Upper lobe of left lung (tissue), 6 donors: ENCODE results near the gene TAP2. TPM values are rescaled to one million over a fixed set of nuclear protein-coding genes. Genes with fewer than 3 reads are reported as not detected.

ENCODE experiments used
- ATAC-seq, 2 donors: fragments of 200-7000 bp; cut with Tn5 transposase; one replicate each; pipeline ENCODE4 v1.9.1; 2022; ENCODE audit warnings: mild to moderate bottlenecking in 2 of 2, moderate library complexity in 2 of 2; ENCODE audit not compliant: low FRiP score in 2 of 2
- DNase-seq, 2 donors: peaks; one replicate each; pipeline ENCODE4 v3.0.0-alpha.2; 2019 to 2020
- H3K27ac ChIP-seq, 4 donors: fragments of 200-600 bp; sonication (generic); one replicate each; pipeline ENCODE4 v1.5.1; 2016 to 2019
- H3K27me3 ChIP-seq, 4 donors: fragments of 200-600 bp; sonication (generic); one replicate each; pipeline ENCODE4 v1.5.1; 2017 to 2019
- H3K36me3 ChIP-seq, 4 donors: fragments of 200-600 bp; sonication (generic); one replicate each; pipeline ENCODE4 v1.5.1; 2016 to 2019
- H3K4me1 ChIP-seq, 4 donors: fragments of 200-600 bp; sonication (generic); one replicate each; pipeline ENCODE4 v1.5.1; 2018 to 2019
- H3K4me3 ChIP-seq, 4 donors: fragments of 200-600 bp; sonication (generic); one replicate each; pipeline ENCODE4 v1.5.1; 2017 to 2019; ENCODE audit warnings: mild to moderate bottlenecking in 2 of 4, moderate library complexity in 1 of 4
- H3K9me3 ChIP-seq, 4 donors: fragments of 200-600 bp; sonication (generic); one replicate each; pipeline ENCODE4 v1.5.1; 2018 to 2019
- CTCF ChIP-seq, 6 experiments: fragments of 450-650 bp in 4 of 6; fragments of 200-600 bp in 2 of 6; sonication (generic) in 2 of 6; IDR thresholded peaks; one replicate each; pipeline ENCODE4 v1.5.1; 2016 to 2019; ENCODE audit warnings: antibody characterized with exemption in 6 of 6
- EP300 ChIP-seq, 4 donors: sonication (generic); formaldehyde crosslinking; IDR thresholded peaks; one replicate each; pipeline ENCODE4 v1.5.1; 2017; ENCODE audit warnings: antibody characterized with exemption in 4 of 4, control low read depth in 2 of 4
- POLR2A ChIP-seq, 4 donors: fragments of 450-650 bp; IDR thresholded peaks; one replicate each; pipeline ENCODE4 v1.5.1; 2016 to 2017; ENCODE audit warnings: antibody characterized with exemption in 4 of 4, mild to moderate bottlenecking in 2 of 4
- POLR2AphosphoS5 ChIP-seq, 2 donors: sonication (generic); formaldehyde crosslinking; IDR thresholded peaks; one replicate each; pipeline ENCODE4 v1.5.1; 2017; ENCODE audit warnings: antibody characterized with exemption in 2 of 2
- WGBS, 2 donors: methylation state at CpG; one replicate each; pipeline ENCODE4 v1.1.5; 2017 to 2018; 5-methylcytosine and 5-hydroxymethylcytosine counted together
- total RNA-seq, 6 donors: library from RNA; depleted of rRNA in 4 of 6; stranded (reverse); fragments of >200 nt in 4 of 6; gene quantifications; one replicate each; pipeline versions ENCODE4 v1.1.0 to v1.2.1, GENCODE V29; 2016 to 2021
- donor health status: DM: no; HTN: no; CAD: no; lungs with moderate emphysema.
- donor health status: DM: no; HTN: yes; CAD: no; lungs with severe emphysema.

Gene TAP2
- total RNA-seq, 6 donors from 2014 or later: 17.6 to 266 (median 62.1) TPM

- peak overlapping the region; percentile 62 to 90 (median 74) for H3K4me3 ChIP-seq
- H3K9me3 ChIP-seq: no peaks in the 10 kb centered on the region
- no peaks in the 10 kb centered on the region for H3K27me3 ChIP-seq
- ATAC-seq (peak in 1 of 2 donors; percentile 19), DNase-seq (peak in 1 of 2 donors; percentile 62)
- TF ChIP-seq POLR2A (IDR thresholded peaks at IDR 0.05) (no peak), POLR2AphosphoS5 (IDR thresholded peaks at IDR 0.05) (peak in 1 of 2 donors; percentile 21)
- H3K27ac ChIP-seq: peak overlapping the region; percentile 98
- 38 to 46% methylated on average over 20 to 23 of the region's 23 CpGs for WGBS, 2 donors
- H3K4me1 ChIP-seq: peaks cover 31 to 65% (median 49%) of the 10 kb centered on the region in 4 donors
- peaks cover 25 to 59% (median 36%) of the 10 kb centered on the region in 4 donors for H3K36me3 ChIP-seq
Observed at GRCh38 chr6:32852018-32852843, 13.7 kb upstream of the TAP2 start.

- ATAC-seq: no peak
- no peak for TF ChIP-seq EP300 (IDR thresholded peaks at IDR 0.05)
- TF ChIP-seq POLR2A (IDR thresholded peaks at IDR 0.05): no peak
- TF ChIP-seq POLR2AphosphoS5 (IDR thresholded peaks at IDR 0.05): no peak
- no peak for TF ChIP-seq CTCF (IDR thresholded peaks at IDR 0.05)
- Histone ChIP-seq H3K4me1 (peaks cover 42 to 74% (median 58%) of the 10 kb centered on the region in 4 donors), H3K9me3 (no peaks in the 10 kb centered on the region), H3K27me3 (no peaks in the 10 kb centered on the region), H3K4me3 (peak overlapping the region in 1 of 4 donors; percentile 90), H3K27ac (peak overlapping the region in 2 of 4 donors; percentile 12 to 98), H3K36me3 (peaks cover 35 to 60% (median 46%) of the 10 kb centered on the region in 4 donors)
- DNase-seq: no peak
- WGBS, 2 donors: 87 to 90% methylated on average over 4 of the region's 4 CpGs
Observed at GRCh38 chr6:32851025-32851424, 12.5 kb upstream of the TAP2 start.

GRCh38 chr6:32849126-32849525, 10.6 kb upstream of the TAP2 start:
- H3K9me3 ChIP-seq: no peaks in the 10 kb centered on the region
- peak overlapping the region in 2 of 4 donors; percentile 2 to 45 for H3K27ac ChIP-seq
- H3K27me3 ChIP-seq: no peaks in the 10 kb centered on the region
- no peak for DNase-seq
- no peak for TF ChIP-seq POLR2A (IDR thresholded peaks at IDR 0.05)
- TF ChIP-seq EP300 (IDR thresholded peaks at IDR 0.05): no peak
- TF ChIP-seq CTCF (IDR thresholded peaks at IDR 0.05): no peak
- no peak for TF ChIP-seq POLR2AphosphoS5 (IDR thresholded peaks at IDR 0.05)
- H3K4me3 ChIP-seq: no peak overlapping the region
- no peak for ATAC-seq
- H3K4me1 ChIP-seq: peaks cover 47 to 74% (median 57%) of the 10 kb centered on the region in 4 donors
- 75 to 93% methylated on average over 6 of the region's 6 CpGs for WGBS, 2 donors
- peaks cover 38 to 70% (median 48%) of the 10 kb centered on the region in 4 donors for H3K36me3 ChIP-seq

GRCh38 chr6:32847795-32848194, 9.3 kb upstream of the TAP2 start:
- Histone ChIP-seq H3K4me3 (no peak overlapping the region), H3K9me3 (no peaks in the 10 kb centered on the region), H3K4me1 (peaks cover 52 to 80% (median 60%) of the 10 kb centered on the region in 4 donors), H3K36me3 (peaks cover 38 to 70% (median 48%) of the 10 kb centered on the region in 4 donors), H3K27me3 (no peaks in the 10 kb centered on the region), H3K27ac (no peak overlapping the region)
- ATAC-seq (no peak), DNase-seq (peak in 1 of 2 donors; percentile 43)
- TF ChIP-seq CTCF (IDR thresholded peaks at IDR 0.05) (no peak), POLR2AphosphoS5 (IDR thresholded peaks at IDR 0.05) (no peak), POLR2A (IDR thresholded peaks at IDR 0.05) (no peak), EP300 (IDR thresholded peaks at IDR 0.05) (no peak)
- 78 to 89% methylated on average over 4 to 8 of the region's 8 CpGs for WGBS, 2 donors

GRCh38 chr6:32847004-32847403, 8.5 kb upstream of the TAP2 start:
- no peak for ATAC-seq
- Histone ChIP-seq H3K9me3 (no peaks in the 10 kb centered on the region), H3K27ac (peak overlapping the region in 1 of 4 donors; percentile 99), H3K4me3 (no peak overlapping the region), H3K27me3 (no peaks in the 10 kb centered on the region), H3K4me1 (peaks cover 54 to 81% (median 61%) of the 10 kb centered on the region in 4 donors), H3K36me3 (peaks cover 38 to 74% (median 49%) of the 10 kb centered on the region in 4 donors)
- WGBS, 2 donors: 77 to 79% methylated on average over 10 of the region's 10 CpGs
- TF ChIP-seq POLR2A (IDR thresholded peaks at IDR 0.05) (no peak), POLR2AphosphoS5 (IDR thresholded peaks at IDR 0.05) (no peak), EP300 (IDR thresholded peaks at IDR 0.05) (no peak), CTCF (IDR thresholded peaks at IDR 0.05) (no peak)
- DNase-seq: no peak
